Measurements from ENCODE around the gene PCNT. TPM values are rescaled to one million over a fixed set of nuclear protein-coding genes. Genes with fewer than 3 reads are reported as not detected.

The PCNT gene
- polyA plus RNA-seq, 1 donor from 2014 or later: 28.2 TPM

GRCh38 chr21:46318464-46318845 lies 5.5 kb upstream of the PCNT start:
- Histone ChIP-seq H3F3A (ENCODE audit: insufficient read depth, low read length, poor library complexity, severe bottlenecking) (no peaks in the 10 kb centered on the region), H4K20me1 (ENCODE audit: insufficient read depth) (no peaks in the 10 kb centered on the region), H3K9me3 (ENCODE audit: low read length) (no peaks in the 10 kb centered on the region), H3K36me3 (ENCODE audit: insufficient read depth, low read length) (no peaks in the 10 kb centered on the region), H3K4me2 (ENCODE audit: low read length) (no peak overlapping the region), H3K4me3 (ENCODE audit: low read length) (no peak overlapping the region), H3K9ac (ENCODE audit: low read length) (no peak overlapping the region), H3K9me2 (ENCODE audit: insufficient read depth, low read length) (no peaks in the 10 kb centered on the region), H3K27me3 (ENCODE audit: insufficient read depth, low read depth, low read length) (no peaks in the 10 kb centered on the region), H2AFZ (ENCODE audit: low read depth, low read length) (no peak overlapping the region), H3K79me2 (replicated peaks; ENCODE audit: insufficient read depth, low read length) (peaks cover 29% of the 10 kb centered on the region), H3K27ac (ENCODE audit: low read length) (no peak overlapping the region)
- TF ChIP-seq MXI1 (conservative IDR thresholded peaks at IDR 0.05; ENCODE audit: poor library complexity, severe bottlenecking) (no peak), CTCF (IDR thresholded peaks at IDR 0.05; ENCODE audit: poor library complexity, severe bottlenecking) (no peak), REST (IDR thresholded peaks at IDR 0.05; ENCODE audit: borderline replicate concordance) (no peak), EZH2 (IDR thresholded peaks at IDR 0.05; ENCODE audit: borderline replicate concordance, insufficient read depth, low read length, poor library complexity, severe bottlenecking) (no peak), POLR2AphosphoS5 (IDR thresholded peaks at IDR 0.05) (no peak), EP300 (conservative IDR thresholded peaks at IDR 0.05; ENCODE audit: poor library complexity, severe bottlenecking) (no peak), TAF1 (IDR thresholded peaks at IDR 0.05; ENCODE audit: low read depth) (no peak), SMC3 (conservative IDR thresholded peaks at IDR 0.05; ENCODE audit: poor library complexity) (no peak), RAD21 (conservative IDR thresholded peaks at IDR 0.05) (no peak)

GRCh38 chr21:46319186-46319585 lies 4.8 kb upstream of the PCNT start:
- no peak overlapping the region for H3K9ac ChIP-seq (ENCODE audit: low read length)
- no peaks in the 10 kb centered on the region for H3F3A ChIP-seq (ENCODE audit: insufficient read depth, low read length, poor library complexity, severe bottlenecking)
- H4K20me1 ChIP-seq (ENCODE audit: insufficient read depth): no peaks in the 10 kb centered on the region
- no peaks in the 10 kb centered on the region for H3K27me3 ChIP-seq (ENCODE audit: insufficient read depth, low read depth, low read length)
- H3K9me3 ChIP-seq (ENCODE audit: low read length): no peaks in the 10 kb centered on the region
- H3K36me3 ChIP-seq (ENCODE audit: insufficient read depth, low read length): no peaks in the 10 kb centered on the region
- no peak for TF ChIP-seq POLR2AphosphoS5 (IDR thresholded peaks at IDR 0.05)
- TF ChIP-seq RAD21 (conservative IDR thresholded peaks at IDR 0.05): no peak
- TF ChIP-seq REST (IDR thresholded peaks at IDR 0.05; ENCODE audit: borderline replicate concordance): no peak
- TF ChIP-seq EP300 (conservative IDR thresholded peaks at IDR 0.05; ENCODE audit: poor library complexity, severe bottlenecking): no peak
- no peak for TF ChIP-seq MXI1 (conservative IDR thresholded peaks at IDR 0.05; ENCODE audit: poor library complexity, severe bottlenecking)
- no peak for TF ChIP-seq SMC3 (conservative IDR thresholded peaks at IDR 0.05; ENCODE audit: poor library complexity)
- TF ChIP-seq EZH2 (IDR thresholded peaks at IDR 0.05; ENCODE audit: borderline replicate concordance, insufficient read depth, low read length, poor library complexity, severe bottlenecking): no peak
- no peak for TF ChIP-seq CTCF (IDR thresholded peaks at IDR 0.05; ENCODE audit: poor library complexity, severe bottlenecking)
- peaks cover 32% of the 10 kb centered on the region for H3K79me2 ChIP-seq (replicated peaks; ENCODE audit: insufficient read depth, low read length)
- no peaks in the 10 kb centered on the region for H3K9me2 ChIP-seq (ENCODE audit: insufficient read depth, low read length)
- no peak overlapping the region for H3K27ac ChIP-seq (ENCODE audit: low read length)
- H2AFZ ChIP-seq (ENCODE audit: low read depth, low read length): no peak overlapping the region
- no peak overlapping the region for H3K4me2 ChIP-seq (ENCODE audit: low read length)
- no peak overlapping the region for H3K4me3 ChIP-seq (ENCODE audit: low read length)
